Testis (tissue), 3 donors: ENCODE results near the gene ASCC2. TPM values are rescaled to one million over a fixed set of nuclear protein-coding genes. Genes with fewer than 3 reads are reported as not detected.

Source experiments
- DNase-seq: peaks from one replicate; pipeline ENCODE4 v3.0.0-alpha.2; 2019
- H3K27ac ChIP-seq, 2 donors: fragments of 200-600 bp; sonication (generic); one replicate each; pipeline ENCODE4 v1.5.1; 2019
- H3K27me3 ChIP-seq: fragments of 200-600 bp; sonication (generic); one replicate; pipeline ENCODE4 v1.5.1; 2019
- H3K36me3 ChIP-seq: fragments of 200-600 bp; sonication (generic); one replicate; pipeline ENCODE4 v1.5.1; 2017; ENCODE audit warnings: low read depth; ENCODE audit errors: missing control alignments
- H3K4me1 ChIP-seq: fragments of 200-600 bp; sonication (generic); one replicate; pipeline ENCODE4 v1.5.1; 2019
- H3K4me3 ChIP-seq, 2 donors: fragments of 200-600 bp; sonication (generic); one replicate each; pipeline ENCODE4 v1.5.1; 2017 to 2019
- H3K9me3 ChIP-seq: fragments of 200-600 bp; sonication (generic); one replicate; pipeline ENCODE4 v1.5.1; 2017
- CTCF ChIP-seq, 3 experiments: fragments of 450-650 bp in 2 of 3; fragments of 200-600 bp in 1 of 3; sonication (generic) in 1 of 3; IDR thresholded peaks; one replicate each; pipeline ENCODE4 v1.5.1; 2016 to 2019; ENCODE audit warnings: antibody characterized with exemption in 3 of 3, mild to moderate bottlenecking in 2 of 3, moderate library complexity in 1 of 3
- POLR2A ChIP-seq: fragments of 450-650 bp; IDR thresholded peaks from one replicate; pipeline ENCODE4 v1.6.1; 2017; ENCODE audit warnings: antibody characterized with exemption, mild to moderate bottlenecking, moderate library complexity
- WGBS, 2 donors: methylation state at CpG; one replicate each; pipeline ENCODE4 v1.1.5; 2018; 5-methylcytosine and 5-hydroxymethylcytosine counted together
- intact Hi-C: fragments of 100-400 bp; cut with DNase I; formaldehyde crosslinking; loops from one replicate; pipeline ENCODE4 v1.15.1; 2023; ENCODE audit warnings: low total_unique reads
- polyA plus RNA-seq: library from polyadenylated mRNA; stranded (reverse); fragments of 350-450 nt; fragmentation: Illumina TruSeq; extraction: RNeasy Lipid Tissue Mini Kit (QIAGEN cat#74804); gene quantifications from one replicate; pipeline ENCODE4 v1.2.3, GENCODE V29; 2014; ENCODE audit warnings: low read depth, low replicate concordance; ENCODE audit not compliant: insufficient read depth
- total RNA-seq, 2 donors: library from RNA; depleted of rRNA; stranded (reverse); fragments of >200 nt; gene quantifications; one replicate each; pipeline ENCODE4 v1.2.3, GENCODE V29; 2016

The ASCC2 gene
- total and polyA plus RNA-seq, 3 donors from 2014 or later = 91.5 to 108 (median 93.8) TPM

GRCh38 chr22:29885610-29886009 lies 47.5 kb upstream of the ASCC2 start:
- TF ChIP-seq POLR2A (no peak), CTCF (IDR thresholded peaks at IDR 0.05) (no peak)
- peaks cover 29% of the 10 kb centered on the region for H3K4me1 ChIP-seq
- no peak overlapping the region for H3K27ac ChIP-seq
- intact Hi-C loops = no loop called here
- H3K27me3 ChIP-seq = no peaks in the 10 kb centered on the region
- WGBS, 2 donors = 46 to 52% methylated on average over 4 of the region's 4 CpGs
- no peak overlapping the region for H3K4me3 ChIP-seq
- no peaks in the 10 kb centered on the region for H3K36me3 ChIP-seq
- no peak for DNase-seq
- no peaks in the 10 kb centered on the region for H3K9me3 ChIP-seq

GRCh38 chr22:29883775-29884097 lies 45.7 kb upstream of the ASCC2 start:
- peak overlapping the region; percentile 96 to 99 for H3K27ac ChIP-seq
- H3K4me3 ChIP-seq = peak overlapping the region; percentile 85 to 93
- TF ChIP-seq CTCF (IDR thresholded peaks at IDR 0.05) (no peak), POLR2A (no peak)
- intact Hi-C loops = no loop called here
- no peak for DNase-seq
- peaks cover 29% of the 10 kb centered on the region for H3K4me1 ChIP-seq
- no peaks in the 10 kb centered on the region for H3K9me3 ChIP-seq
- no peaks in the 10 kb centered on the region for H3K27me3 ChIP-seq
- 0 to 1% methylated on average over 2 to 14 of the region's 14 CpGs for WGBS, 2 donors
- no peaks in the 10 kb centered on the region for H3K36me3 ChIP-seq

GRCh38 chr22:29883045-29883774 lies 45.1 kb upstream of the ASCC2 start, which contains the start of gene MTMR3:
Gene MTMR3, plus strand, starts transcription at chr22:29883174. Its CDS starts 87,886 bp downstream, at chr22:29971060.
- WGBS, 2 donors = 0 to 1% methylated on average over 7 to 56 of the region's 82 CpGs
- H3K4me3 ChIP-seq = peak within 1 kb of the TSS; percentile 85 to 93
- H3K27me3 ChIP-seq = no peaks in the 10 kb centered on the region
- H3K36me3 ChIP-seq = no peaks in the 10 kb centered on the region
- H3K4me1 ChIP-seq = peaks cover 29% of the 10 kb centered on the region
- intact Hi-C loops = no loop called here
- no peaks in the 10 kb centered on the region for H3K9me3 ChIP-seq
- peak within 1 kb of the TSS; percentile 96 to 99 for H3K27ac ChIP-seq
- peak; percentile 97 for DNase-seq
- TF ChIP-seq CTCF (IDR thresholded peaks at IDR 0.05) (peak; percentile 37 to 62 (median 47)), POLR2A (no peak)

- Histone ChIP-seq H3K36me3 (no peaks in the 10 kb centered on the region), H3K27me3 (no peaks in the 10 kb centered on the region), H3K9me3 (no peaks in the 10 kb centered on the region), H3K27ac (peak overlapping the region in 1 of 2 donors; percentile 99), H3K4me1 (peaks cover 28% of the 10 kb centered on the region), H3K4me3 (peak overlapping the region; percentile 85 to 93)
- intact Hi-C loops = no loop called here
- 1 to 3% methylated on average over 5 of the region's 5 CpGs for WGBS, 2 donors
- TF ChIP-seq CTCF (IDR thresholded peaks at IDR 0.05) (no peak), POLR2A (no peak)
- DNase-seq = no peak
These were observed 44.6 kb upstream of the ASCC2 start for GRCh38 chr22:29882716-29883044.

- no peaks in the 10 kb centered on the region for H3K27me3 ChIP-seq
- no peak overlapping the region for H3K27ac ChIP-seq
- WGBS, 2 donors = 67 to 82% methylated on average over 5 of the region's 5 CpGs
- H3K4me3 ChIP-seq = peak overlapping the region; percentile 21 to 32
- no peaks in the 10 kb centered on the region for H3K9me3 ChIP-seq
- intact Hi-C loops = no loop called here
- no peak for TF ChIP-seq POLR2A
- TF ChIP-seq CTCF (IDR thresholded peaks at IDR 0.05) = no peak
- peak; percentile 87 for DNase-seq
- H3K36me3 ChIP-seq = no peaks in the 10 kb centered on the region
- peaks cover 4% of the 10 kb centered on the region for H3K4me1 ChIP-seq
These were observed 41.7 kb upstream of the ASCC2 start for GRCh38 chr22:29879753-29880152.
